ENCODE measurements around the gene OR2D2. TPM values are rescaled to one million over a fixed set of nuclear protein-coding genes. Genes with fewer than 3 reads are reported as not detected.
"Not testable (repeated sequence)": the region's sequence is repeated elsewhere in the genome, so short reads cannot be mapped to it uniquely, and the experiment has no call there.

The OR2D2 gene
- total RNA-seq, 2 experiments from 2014 or later = 0.21 TPM; not detected in 1

DNA sequence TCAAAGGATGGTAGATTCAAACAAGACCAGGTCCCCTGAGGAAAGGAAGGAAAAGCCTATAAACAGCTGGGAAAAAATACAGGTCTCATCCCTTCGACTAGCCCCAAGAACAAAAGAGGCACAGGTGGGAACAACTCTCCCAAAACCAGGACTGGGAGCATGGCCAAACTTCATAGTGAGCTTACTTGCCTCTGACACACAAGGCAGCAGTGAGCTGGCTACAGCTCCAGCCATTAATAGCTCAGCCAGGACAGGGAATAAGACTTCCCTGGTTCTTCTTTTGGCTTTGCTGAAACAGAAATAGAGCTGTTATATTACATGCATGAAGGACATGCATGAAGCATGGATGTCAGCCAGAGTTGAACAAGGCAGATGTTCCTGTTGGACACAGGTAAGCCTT is 29.3 kb downstream of the OR2D2 start, which contains the start of gene OR10A2:
Gene OR10A2 (plus strand): TSS at position 97 of the 400 bp plus-strand sequence. CDS start 6,698 bp downstream, outside the sequence.
- no peaks in the 10 kb centered on the region for H3K36me3 Mint-ChIP-seq
- H3K4me1 Mint-ChIP-seq = no peaks in the 10 kb centered on the region
- peaks cover 15% of the 10 kb centered on the region for H3K27me3 Mint-ChIP-seq
- CTCF ChIA-PET = interaction anchor here (1.2 kb wide), 1 partner anchor 50 kb away, joined by 3 read pairs; no protein-coding TSS in a partner anchor
- DNase-seq (no peak), ATAC-seq (no peak)
- H3K9me3 Mint-ChIP-seq (ENCODE audit: low read depth) = peaks cover 2% of the 10 kb centered on the region
- H3K4me3 Mint-ChIP-seq = no peak within 1 kb of the TSS
- no peak within 1 kb of the TSS for H3K27ac Mint-ChIP-seq

DNA sequence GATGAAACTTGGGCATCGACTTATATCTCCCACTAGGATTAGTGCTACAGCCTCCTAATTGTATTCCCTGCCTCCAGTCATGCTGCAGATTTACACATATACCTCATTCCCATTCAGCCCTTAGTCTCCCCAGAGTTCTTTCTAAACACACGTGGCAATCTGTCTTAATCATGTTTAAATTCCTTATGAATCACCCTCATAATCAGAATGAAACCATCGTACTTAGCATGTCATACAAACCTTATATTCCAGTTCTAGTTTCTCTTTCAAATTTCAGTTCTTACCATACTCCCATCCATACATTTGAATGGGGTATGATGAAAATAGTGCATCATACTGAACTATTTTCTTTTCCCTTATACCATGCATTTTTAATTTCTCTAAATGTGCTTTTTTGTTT is 35.4 kb downstream of the OR2D2 start:
- DNase-seq (no peak), ATAC-seq (peak; percentile 51)
- Mint-ChIP-seq H3K27ac (no peak overlapping the region), H3K4me1 (peaks cover 7% of the 10 kb centered on the region), H3K36me3 (peaks cover 4% of the 10 kb centered on the region), H3K4me3 (no peak overlapping the region), H3K9me3 (ENCODE audit: low read depth) (peaks cover 8% of the 10 kb centered on the region), H3K27me3 (peaks cover 8% of the 10 kb centered on the region)
- CTCF ChIA-PET = no interaction called here

DNA sequence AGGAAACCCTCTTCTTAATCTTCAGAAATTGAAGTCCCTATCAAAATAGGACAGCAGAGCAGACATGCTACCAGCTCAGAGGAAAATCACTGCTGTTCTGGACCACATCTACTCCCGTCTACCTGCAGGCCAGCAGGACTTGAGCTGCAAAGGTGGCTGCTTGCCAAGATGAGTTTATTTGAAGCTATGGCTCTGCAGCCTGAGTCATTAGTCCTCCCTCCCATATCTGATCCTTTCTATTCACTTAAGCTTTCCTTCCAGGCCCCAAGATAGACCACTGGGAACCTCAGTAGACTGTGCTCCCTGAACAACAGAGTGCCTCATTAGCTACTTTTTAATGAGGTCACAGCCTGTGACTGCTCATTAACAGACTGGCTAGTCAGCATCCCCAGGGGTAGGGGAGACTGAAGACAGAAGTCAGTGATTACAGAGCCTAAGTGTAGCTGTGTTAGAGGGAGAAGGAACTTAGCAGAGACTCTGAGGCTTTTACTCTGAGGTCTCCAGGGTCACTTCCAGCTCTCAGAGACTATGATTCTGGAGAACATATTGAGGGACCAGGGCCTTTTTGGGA is 36.2 kb downstream of the OR2D2 start:
- CTCF ChIA-PET = no interaction called here
- Mint-ChIP-seq H3K4me3 (no peak overlapping the region), H3K9me3 (ENCODE audit: low read depth) (peaks cover 13% of the 10 kb centered on the region), H3K4me1 (peaks cover 7% of the 10 kb centered on the region), H3K36me3 (peaks cover 4% of the 10 kb centered on the region), H3K27me3 (peaks cover 6% of the 10 kb centered on the region), H3K27ac (no peak overlapping the region)
- ATAC-seq (no peak), DNase-seq (no peak)

DNA sequence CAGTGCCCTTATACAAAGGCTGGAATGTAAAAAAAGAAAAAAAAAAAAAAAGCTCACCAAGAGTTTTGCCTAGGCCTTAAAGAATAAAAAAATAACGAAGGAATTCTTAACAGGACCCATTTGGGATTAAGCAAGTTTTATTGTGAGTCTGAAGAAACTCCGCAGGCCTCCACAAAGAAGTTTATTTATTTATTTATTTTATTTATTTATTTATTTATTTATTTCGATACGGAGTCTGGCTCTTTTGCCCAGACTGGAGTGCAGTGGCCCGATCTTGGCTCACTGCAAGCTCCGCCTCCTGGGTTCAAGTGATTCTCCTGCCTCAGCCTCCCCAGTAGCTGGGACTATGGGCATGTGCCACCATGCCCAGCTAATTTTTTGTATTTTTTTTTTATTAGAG is 37.5 kb downstream of the OR2D2 start:
- H3K27ac Mint-ChIP-seq, H3K4me3 Mint-ChIP-seq, ATAC-seq, H3K36me3 Mint-ChIP-seq, DNase-seq, CTCF ChIA-PET, H3K4me1 Mint-ChIP-seq, H3K27me3 Mint-ChIP-seq: not testable (repeated sequence)
- peaks cover 14% of the 10 kb centered on the region for H3K9me3 Mint-ChIP-seq (ENCODE audit: low read depth)

DNA sequence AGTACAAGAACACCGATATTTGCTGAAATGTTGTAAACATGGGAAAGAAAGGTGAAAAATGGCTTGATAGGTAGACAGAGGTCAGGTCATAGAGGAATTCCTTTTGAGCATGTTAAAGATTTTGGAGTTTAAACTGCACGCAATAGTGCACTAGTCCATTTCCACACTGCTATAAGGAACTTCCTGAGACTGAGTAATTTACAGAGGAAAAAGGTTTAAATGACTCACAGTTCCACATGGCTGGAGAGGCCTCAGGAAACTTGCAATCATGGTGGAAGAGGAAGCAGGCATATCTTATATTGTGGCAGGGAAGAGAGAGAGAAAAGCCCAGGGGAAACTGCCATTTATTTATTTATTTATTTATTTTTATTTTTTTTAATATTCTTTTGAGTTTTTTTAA is 41.8 kb downstream of the OR2D2 start:
- H3K27me3 Mint-ChIP-seq = no peaks in the 10 kb centered on the region

DNA sequence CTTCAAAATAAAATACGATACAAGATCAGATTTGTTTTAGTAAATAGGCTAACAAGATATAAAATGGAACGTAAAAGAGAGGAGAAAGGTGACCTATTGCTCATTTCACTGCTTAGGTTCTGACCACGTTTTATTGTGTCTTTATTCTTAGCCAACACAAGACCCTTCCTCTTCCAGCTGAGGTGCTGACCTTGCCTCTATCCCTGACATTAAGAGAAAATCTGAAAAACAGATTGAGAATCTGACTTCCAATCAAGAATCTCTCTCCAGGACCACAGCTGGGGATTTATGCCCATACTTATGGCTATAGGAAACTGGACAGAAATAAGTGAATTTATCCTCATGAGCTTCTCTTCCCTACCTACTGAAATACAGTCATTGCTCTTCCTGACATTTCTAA is 46.9 kb downstream of the OR2D2 start, which contains the start of gene OR10A5:
Gene OR10A5 (plus strand): TSS at position 301 of the 400 bp plus-strand sequence. CDS start 0 bp downstream, at position 301.
- Mint-ChIP-seq H3K4me1 (peaks cover 7% of the 10 kb centered on the region), H3K36me3 (no peaks in the 10 kb centered on the region), H3K9me3 (ENCODE audit: low read depth) (no peaks in the 10 kb centered on the region), H3K27ac (no peak within 1 kb of the TSS), H3K4me3 (no peak within 1 kb of the TSS), H3K27me3 (peaks cover 2% of the 10 kb centered on the region)
- ATAC-seq (no peak), DNase-seq (no peak)
- CTCF ChIA-PET = no interaction called here

More for the DNA sequence above, 41.8 kb downstream of the OR2D2 start:
- CTCF ChIA-PET = no interaction called here
- H3K36me3 Mint-ChIP-seq = peaks cover 2% of the 10 kb centered on the region
- H3K9me3 Mint-ChIP-seq (ENCODE audit: low read depth) = peaks cover 14% of the 10 kb centered on the region
- H3K4me3 Mint-ChIP-seq = no peak overlapping the region
- H3K27ac Mint-ChIP-seq = no peak overlapping the region
- H3K4me1 Mint-ChIP-seq = no peaks in the 10 kb centered on the region
- DNase-seq = no peak
- ATAC-seq = no peak

DNA sequence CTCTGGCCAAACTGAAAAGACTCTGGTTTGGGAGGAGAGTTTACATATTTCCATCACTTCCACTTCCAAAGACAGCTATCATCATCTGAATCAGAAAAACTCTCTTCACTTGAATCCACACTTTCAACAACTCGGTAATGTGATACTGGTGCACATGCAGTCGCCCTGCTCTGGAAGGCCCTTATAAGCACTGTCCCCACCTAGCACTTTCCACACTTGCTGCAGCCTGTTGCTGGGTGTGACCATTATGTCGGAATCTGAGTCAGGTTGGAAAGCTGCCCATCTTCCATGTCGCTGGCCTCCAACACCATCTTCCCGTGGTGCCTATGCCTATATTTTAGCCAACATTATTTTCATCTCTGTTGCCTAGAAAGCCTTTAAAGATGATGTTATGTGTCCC is 47.9 kb downstream of the OR2D2 start:
- no peaks in the 10 kb centered on the region for H3K9me3 Mint-ChIP-seq (ENCODE audit: low read depth)
- ATAC-seq (no peak), DNase-seq (no peak)
- H3K4me3 Mint-ChIP-seq = no peak overlapping the region
- peaks cover 2% of the 10 kb centered on the region for H3K27me3 Mint-ChIP-seq
- no peak overlapping the region for H3K27ac Mint-ChIP-seq
- CTCF ChIA-PET = no interaction called here
- H3K36me3 Mint-ChIP-seq = no peaks in the 10 kb centered on the region
- H3K4me1 Mint-ChIP-seq = peaks cover 7% of the 10 kb centered on the region

DNA sequence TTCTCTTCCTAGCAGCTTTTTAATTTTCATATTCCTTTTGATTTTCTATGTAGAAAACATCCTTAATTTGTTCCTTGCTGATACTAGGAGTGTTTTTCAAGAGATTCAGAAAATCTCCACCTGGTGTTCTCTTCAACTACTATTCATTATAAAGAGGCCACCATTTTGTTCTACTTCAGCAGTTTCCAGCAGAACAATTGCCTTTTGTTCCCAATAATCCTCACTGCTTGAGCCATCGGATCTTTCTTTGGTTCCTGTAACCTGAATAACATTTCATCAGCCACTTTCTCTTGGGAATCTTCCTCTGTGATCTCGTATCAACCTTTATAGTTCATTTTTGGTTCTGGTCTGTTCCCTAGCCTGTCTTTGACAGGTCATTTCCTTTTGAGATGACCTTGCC is 48.6 kb downstream of the OR2D2 start:
- Mint-ChIP-seq H3K36me3 (no peaks in the 10 kb centered on the region), H3K27me3 (peaks cover 2% of the 10 kb centered on the region), H3K9me3 (ENCODE audit: low read depth) (no peaks in the 10 kb centered on the region), H3K27ac (no peak overlapping the region), H3K4me1 (peaks cover 7% of the 10 kb centered on the region), H3K4me3 (no peak overlapping the region)
- ATAC-seq (no peak), DNase-seq (no peak)
- CTCF ChIA-PET = no interaction called here

DNA sequence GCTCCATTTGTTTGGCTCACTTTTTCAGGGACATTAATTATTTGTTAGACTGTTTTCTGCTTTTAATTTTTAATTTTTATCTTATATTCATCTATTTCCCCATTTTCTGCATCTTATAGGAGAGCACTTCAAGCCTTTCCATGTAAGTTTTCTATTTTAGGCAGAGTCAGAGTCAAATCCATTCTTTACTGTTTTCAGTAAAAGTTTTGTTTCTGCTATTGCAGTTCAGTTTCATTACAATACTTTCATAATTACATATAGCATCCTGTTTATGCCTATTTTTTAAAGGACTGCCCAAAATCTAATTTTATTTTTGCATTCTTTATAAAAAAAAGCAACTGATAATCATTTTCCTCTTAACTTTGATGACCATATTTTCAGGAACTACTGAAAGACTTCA is 50.6 kb downstream of the OR2D2 start:
- H3K4me1 Mint-ChIP-seq = peaks cover 7% of the 10 kb centered on the region
- H3K36me3 Mint-ChIP-seq = no peaks in the 10 kb centered on the region
- no peak for ATAC-seq
- no peak overlapping the region for H3K4me3 Mint-ChIP-seq
- CTCF ChIA-PET = interaction anchor here (1.0 kb wide), 1 partner anchor 37 kb away, joined by 3 read pairs; no protein-coding TSS in a partner anchor
- peaks cover 10% of the 10 kb centered on the region for H3K27me3 Mint-ChIP-seq
- no peaks in the 10 kb centered on the region for H3K9me3 Mint-ChIP-seq (ENCODE audit: low read depth)
- no peak for DNase-seq
- no peak overlapping the region for H3K27ac Mint-ChIP-seq

Other genes starting within 250 kb of the OR2D2 start
- under 1 TPM; 0.14 to 0.32 TPM for gene DCHS1, start 236.7 kb downstream of the OR2D2 start, total RNA-seq
- 10 to 100 TPM; 69.4 to 81.0 TPM for gene MRPL17, start 209.2 kb downstream of the OR2D2 start, total RNA-seq
- gene OR2AG2, start 120.5 kb downstream of the OR2D2 start, total RNA-seq = not detected
- not detected for gene OR2AG1, start 109.5 kb downstream of the OR2D2 start, total RNA-seq
- gene OR6A2, start 92.8 kb downstream of the OR2D2 start, total RNA-seq = not detected
- not detected for gene OR10A5, start 46.8 kb downstream of the OR2D2 start, total RNA-seq
- not detected for gene OR10A2, start 29.4 kb downstream of the OR2D2 start, total RNA-seq
- not detected for gene OR10A4, start 15.9 kb downstream of the OR2D2 start, total RNA-seq
- not detected for gene OR2D3, start 28.5 kb upstream of the OR2D2 start, total RNA-seq
- 1 to 10 TPM; 1.1 to 1.4 TPM for gene ZNF215, start 33.9 kb upstream of the OR2D2 start, total RNA-seq
- not detected for gene ZNF214, start 127.8 kb upstream of the OR2D2 start, total RNA-seq
- gene NLRP14, start 128.0 kb upstream of the OR2D2 start, total RNA-seq = under 1 TPM in 1 of 2 experiments, not detected in 1; 0.05 TPM
- not detected for gene RBMXL2, start 196.5 kb upstream of the OR2D2 start, total RNA-seq